NCI-H2107 treated with DMSO at 0.1 percent for 48 hours (cell line): Measurements from ENCODE around the gene HOXB1.
A peak's percentile ranks its signal among the peaks of the same experiment; 100 is the strongest.

Source experiments
- DNase-seq: peaks from one replicate; lab custom pipeline; 2025; ENCODE audit not compliant: unreplicated experiment; lab: John Stamatoyannopoulos, UW

The HOXB1 gene

DNA sequence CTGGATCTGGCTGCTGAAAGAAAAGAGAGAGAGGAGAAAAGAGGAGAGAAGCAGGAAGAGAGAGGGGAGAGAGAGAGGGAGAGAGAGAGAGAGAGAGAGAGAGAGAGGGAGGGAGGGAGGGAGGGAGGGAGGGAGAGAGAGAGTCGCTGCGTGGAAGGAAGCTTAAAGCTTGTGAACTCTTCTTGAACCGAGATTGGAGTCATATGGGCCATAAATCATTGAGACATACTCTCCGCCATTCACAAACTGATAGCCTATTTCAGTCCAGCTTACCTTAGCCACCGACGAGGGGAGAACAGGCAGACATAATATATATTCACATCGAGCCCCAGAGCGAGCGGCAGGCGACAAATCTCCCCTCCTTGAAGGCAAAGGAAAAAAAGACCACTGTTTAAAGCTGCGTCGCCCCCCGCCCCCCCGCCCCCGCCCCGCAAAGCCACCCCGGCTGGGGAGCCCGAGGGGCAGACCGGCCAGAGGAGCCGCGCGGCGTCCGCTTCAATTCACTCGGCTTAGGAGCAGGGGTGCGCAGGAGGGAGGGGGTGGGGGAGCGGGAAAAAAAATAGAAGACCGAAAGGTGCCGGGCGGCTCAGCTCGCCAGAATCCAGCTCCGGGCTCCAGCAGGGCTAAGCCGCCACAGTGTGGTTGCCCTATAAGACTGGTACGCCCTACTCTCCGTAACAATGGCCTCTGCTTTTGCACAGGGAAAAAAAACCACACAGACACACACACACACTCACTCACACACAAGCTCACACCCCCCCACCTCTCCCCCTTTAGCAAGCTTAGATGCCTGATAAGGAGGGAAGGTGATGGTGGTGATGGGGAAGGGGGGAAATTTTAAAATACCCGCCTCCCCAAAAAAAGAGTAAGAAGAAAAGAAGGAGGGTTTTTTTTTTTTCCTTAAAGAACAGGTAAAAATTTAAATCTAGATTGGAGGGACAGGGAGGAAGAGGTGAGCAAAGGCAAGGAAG lies 24.7 kb upstream of the HOXB1 start:
- peak; percentile 83 for DNase-seq

DNA sequence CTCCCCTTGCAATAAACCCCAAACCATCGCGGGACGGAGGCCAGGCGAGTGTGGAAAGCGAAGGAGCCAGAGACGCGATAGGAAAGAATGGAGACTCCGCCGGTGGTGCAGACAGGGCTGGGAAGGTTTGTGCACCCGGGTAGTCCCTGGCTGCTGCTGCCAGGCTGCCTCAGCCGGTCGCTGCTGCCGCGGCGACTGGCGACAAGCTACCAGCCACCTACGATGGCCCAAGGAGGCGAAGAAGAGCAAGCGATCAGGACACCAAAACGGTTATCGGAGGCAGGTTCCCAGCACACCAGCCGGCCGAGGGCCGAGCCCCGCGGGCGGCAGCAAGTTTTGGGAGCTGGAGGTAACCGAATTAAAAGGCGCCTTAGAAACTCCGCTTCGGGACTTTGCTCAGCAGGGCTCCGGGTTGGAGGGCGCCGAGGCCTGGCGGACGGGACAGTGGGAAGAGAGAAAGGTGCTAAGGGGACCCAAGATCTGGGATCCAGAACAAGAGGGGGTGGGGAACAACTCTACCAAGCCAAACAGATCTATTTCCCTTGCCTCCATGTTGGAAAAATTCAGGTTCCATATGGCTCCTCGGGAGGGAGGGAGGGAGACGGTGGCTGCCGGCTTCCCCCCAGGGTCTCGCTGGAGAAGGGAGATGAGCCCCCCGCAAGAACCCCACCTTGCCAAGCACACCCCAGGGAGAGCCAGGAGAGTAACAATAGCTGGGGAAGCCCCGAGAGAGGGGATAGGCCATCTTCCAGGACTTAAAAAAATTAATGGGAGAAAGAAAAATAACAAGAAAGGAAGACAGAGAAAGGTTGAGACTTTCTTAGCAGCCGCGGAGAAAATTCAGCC lies 23.8 kb upstream of the HOXB1 start:
- no peak for DNase-seq

DNA sequence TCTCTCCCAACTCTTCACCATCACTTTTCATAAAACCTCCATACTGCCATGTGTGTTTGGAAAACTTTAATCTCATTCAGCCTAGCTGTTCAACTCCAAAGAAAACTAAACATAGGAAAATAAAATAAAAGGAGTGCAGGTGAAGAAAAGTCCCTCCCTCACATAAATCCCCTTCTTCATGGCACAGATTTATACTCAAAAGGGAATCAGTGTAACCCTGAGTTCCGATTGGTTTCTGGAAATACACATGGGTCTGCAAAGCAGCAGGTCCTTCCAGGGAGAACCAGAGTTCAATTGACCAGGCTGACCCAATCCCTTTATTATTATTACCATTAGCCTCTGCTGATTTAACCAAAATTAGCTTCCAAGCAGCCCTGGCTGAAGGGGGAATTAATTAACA lies 23.0 kb upstream of the HOXB1 start:
- DNase-seq, result no peak

DNA sequence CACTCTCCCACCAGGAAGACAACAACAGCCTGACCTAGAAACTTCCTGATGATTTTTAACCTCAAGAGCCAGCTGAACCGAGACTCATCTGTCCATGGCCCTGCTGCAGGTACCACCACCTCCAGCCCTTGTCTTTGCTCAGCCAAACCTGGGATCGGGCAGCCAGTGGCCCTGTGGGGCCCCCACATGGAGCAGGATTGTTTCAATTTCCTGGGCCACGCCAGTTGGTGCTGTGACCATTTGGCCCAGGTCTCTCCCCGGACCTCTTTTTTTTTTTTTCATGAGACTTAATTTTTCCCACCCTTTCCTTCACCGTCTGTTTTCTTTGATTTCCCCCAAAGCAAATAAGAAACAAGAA lies 22.4 kb upstream of the HOXB1 start:
- no peak for DNase-seq

DNA sequence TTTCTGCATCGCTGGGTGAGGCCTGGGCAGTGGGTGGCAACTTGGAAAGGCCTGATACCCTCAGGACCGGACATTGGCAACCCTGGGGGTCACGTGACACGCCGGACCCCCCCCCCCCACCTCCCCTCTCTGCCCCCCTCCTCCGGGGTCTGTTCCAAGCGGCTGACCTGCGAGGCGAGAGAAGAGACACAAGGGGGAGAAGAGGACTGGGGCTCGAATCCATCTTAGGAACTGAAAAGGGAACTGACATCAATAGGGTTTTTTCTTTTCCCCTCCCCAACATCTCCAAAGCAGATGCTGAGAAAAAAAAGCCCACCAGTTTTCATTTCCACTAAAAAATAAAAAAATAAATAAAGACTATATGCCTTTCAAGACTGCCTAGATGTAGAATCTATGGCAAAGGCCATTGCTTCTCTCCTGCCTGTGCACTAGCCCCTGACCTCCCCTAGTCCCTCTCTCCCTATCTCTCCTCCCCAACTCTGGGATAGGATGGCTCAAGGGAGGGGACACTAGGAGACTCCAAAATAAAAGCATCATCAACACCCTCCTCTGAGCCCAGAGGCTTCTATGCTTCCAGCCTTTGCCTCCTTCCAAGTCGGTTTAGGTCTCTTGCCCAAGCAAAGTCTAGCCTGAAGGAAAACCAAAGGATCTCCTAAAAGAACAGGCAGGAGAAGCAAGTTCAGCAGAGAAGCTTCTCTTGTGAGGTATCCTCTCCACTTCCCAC lies 21.8 kb upstream of the HOXB1 start:
- DNase-seq, result peak; percentile 77

DNA sequence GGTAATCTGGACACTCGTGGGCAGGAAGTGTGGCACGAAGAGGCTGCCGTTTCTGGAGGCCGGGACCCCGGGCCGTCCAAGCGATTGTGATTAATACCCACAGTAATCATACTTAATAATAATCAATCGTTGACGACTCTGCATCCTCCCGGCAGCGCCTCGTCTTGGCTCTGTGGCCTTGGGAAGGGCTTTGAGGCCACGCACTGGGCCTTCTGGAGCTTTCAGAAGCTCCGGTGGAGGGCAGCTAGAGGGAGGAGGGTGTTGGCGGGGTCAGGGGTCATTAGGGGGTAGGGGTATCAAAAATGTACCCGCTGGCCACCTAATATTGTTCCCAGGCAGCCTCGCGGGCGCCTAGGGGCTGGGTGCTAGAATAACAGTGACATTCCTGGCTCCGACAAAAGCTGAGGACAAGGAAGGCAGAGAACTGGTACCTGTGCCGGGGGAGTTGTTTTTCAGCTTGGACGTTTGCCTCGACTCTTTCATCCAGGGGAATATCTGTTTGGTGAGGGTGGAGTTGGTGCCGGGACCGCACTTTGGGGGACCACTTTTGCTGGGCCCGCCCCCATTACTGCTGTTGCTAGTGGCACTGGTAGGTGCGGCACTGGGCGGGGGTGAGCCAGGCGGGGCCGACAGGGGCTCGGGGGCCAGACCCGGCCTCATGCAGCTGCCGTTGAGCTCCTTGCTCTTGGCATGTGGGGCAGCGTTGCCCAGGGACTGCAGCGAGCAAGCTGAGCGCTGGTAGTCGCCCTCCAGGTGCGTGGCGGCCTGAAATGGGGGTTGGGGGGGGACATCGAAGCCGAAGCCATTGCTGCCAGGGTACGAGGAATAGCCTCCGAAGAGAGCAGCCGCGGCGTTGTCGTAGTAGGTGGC lies 21.0 kb upstream of the HOXB1 start:
- DNase-seq, result no peak

DNA sequence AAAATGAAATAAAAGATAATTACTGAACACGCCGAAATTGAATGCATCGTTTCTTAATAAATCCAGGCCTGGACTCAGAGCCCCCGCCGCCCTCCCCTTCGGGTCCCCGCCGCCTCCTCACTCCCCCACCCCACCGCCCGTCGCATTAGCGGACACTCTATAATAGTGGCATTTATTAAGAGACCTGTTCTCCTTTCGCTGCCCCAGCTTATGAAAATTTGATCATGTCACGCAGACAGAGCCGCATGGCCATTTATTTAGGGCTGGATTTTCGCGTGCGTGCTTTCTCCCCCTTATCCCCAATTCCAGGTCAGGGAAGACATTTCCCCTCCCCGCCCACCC lies 20.4 kb upstream of the HOXB1 start:
- DNase-seq, result no peak

DNA sequence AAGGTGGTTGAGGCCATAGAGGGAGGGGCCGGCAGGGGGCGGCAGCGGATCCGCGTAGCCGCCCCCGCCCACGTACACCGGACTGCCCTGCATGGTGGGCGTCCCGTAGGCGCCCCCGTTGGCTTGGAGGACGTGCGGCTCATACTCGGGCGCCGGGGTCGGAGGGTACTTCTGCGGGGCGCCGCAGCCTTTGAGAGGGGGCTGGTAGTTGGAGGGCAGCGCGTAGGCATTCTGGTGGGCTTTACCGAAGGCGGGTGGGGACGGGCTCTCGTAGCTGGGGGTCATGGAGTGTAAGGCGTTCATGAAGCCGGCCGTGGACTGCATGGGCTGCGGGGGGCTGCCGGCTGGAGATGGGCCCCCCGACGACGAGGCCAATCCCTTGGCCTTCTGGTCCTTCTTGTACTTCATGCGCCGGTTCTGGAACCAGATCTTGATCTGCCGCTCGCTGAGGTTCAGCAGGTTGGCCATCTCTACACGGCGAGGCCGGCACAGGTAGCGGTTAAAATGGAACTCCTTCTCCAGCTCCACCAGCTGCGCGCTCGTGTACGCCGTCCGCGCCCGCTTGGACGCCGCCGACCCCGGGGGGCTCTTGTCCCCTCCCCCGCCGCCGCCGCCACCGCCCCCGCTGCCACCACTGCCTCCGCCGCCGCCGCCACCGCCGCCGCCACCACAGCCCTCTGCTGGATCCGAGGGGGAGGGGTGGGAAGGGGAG lies 19.8 kb upstream of the HOXB1 start:
- no peak for DNase-seq

DNA sequence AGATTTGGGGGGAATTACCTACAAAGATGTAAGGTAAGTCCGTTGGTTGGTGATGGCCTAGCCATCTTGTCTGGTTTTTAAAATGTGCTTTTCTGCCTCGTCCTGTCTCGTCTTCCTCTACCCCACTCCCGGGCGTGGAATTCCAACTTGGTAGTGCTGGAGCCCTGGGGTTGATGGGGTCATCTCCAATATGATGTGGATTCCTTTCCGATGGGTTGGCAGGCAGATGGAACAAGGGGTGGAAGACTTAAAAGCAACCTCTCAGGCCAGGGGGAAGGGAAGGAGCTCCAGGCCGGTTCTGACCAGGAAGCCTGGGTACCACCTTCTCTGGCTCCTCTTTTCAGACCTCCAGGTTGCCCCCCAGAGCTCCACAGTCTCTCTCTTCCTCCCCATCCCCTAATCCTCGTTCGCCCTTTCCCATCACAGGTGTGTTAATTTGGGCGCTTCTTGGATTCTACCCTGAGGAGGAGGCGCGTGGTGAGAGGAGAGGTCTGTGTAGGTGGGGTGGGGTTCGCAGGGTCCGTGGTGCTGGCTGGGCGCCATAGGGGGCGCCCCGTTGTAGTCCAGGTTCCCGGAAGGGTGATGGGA lies 19.2 kb upstream of the HOXB1 start:
- DNase-seq, result no peak

DNA sequence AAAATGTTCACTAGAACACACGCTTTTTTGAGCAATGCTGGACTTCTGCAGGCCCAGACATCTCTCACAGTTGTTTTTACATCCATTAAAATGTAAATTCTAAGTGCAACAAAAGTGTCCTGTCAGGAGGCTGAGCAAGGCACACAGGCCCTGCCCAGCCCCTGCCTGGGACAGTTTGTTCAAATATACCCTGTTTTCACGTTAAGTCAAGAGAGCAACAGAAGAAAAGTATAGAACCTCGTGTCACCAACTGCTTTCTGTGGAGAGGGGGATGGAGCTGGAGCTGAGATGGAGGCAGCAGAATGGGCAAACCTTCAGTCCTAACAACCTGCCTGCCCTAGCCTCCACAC lies 18.4 kb upstream of the HOXB1 start:
- DNase-seq, result no peak

DNA sequence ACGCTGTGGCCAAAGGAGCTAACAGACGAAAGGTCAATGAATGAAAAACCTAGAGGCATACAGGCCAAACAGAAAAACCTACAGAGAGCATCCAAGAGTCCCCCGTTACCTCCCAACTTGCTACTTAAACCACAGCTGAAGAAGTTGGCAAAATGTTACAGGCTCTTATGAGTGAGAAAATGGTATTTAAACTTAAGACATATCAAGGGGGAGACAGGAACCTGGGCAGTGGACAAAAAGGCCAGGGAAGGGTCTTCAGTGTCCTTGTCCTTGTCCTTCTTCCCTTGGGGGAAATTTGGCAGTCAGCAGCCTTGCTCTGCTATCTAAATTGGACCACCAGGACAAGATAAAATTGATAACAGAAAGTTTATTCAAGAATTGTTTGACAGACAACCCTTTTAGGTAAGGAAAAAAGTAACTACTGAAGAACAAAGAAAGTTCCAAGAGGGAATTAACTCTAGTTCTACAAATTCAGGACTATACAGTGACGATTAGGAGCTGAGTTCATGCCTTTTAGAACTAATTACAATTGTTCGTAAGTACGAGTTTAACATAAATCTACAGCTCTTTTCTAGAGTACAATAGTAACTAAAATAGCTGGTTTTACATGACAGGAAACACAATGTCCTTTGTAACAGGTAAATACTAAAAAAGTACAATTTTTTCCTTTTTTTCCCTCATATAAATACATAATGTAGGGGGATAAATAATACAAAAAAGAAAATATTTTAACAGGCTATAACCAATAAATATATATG lies 17.9 kb upstream of the HOXB1 start:
- no peak for DNase-seq

DNA sequence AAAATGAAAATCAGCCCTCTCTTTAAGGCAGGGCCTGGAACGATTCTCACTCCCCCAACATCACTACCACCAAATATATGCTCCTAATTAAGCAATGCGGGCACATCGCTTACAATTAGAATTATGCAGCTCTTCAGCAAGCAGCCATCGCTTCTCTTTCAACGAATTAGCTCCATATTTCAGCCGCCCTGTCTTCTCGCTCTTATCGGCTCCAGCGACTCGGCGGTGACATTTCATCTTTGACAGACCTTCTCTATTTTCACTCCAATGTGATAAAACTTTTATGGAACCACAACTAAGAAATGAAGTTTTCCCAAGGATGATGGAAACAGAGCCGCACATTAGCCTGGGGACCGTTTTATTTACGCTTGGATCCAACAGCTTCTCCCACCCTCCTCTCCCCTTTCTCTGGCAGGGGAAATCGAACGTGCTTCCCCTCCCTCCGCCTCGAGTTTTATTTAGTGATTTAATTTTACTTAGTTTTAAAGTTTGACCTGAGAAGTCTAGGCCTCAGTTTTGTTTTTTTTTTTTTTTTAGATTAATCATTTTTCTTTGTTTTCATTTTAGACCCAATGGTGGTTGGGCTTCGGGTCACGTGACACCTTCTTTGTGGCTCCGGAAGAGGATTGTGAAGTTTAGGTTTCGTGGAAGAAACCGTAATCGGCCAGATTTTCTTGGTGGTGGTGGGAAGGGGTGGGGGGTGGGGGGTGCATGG lies 17.2 kb upstream of the HOXB1 start:
- DNase-seq, result no peak

DNA sequence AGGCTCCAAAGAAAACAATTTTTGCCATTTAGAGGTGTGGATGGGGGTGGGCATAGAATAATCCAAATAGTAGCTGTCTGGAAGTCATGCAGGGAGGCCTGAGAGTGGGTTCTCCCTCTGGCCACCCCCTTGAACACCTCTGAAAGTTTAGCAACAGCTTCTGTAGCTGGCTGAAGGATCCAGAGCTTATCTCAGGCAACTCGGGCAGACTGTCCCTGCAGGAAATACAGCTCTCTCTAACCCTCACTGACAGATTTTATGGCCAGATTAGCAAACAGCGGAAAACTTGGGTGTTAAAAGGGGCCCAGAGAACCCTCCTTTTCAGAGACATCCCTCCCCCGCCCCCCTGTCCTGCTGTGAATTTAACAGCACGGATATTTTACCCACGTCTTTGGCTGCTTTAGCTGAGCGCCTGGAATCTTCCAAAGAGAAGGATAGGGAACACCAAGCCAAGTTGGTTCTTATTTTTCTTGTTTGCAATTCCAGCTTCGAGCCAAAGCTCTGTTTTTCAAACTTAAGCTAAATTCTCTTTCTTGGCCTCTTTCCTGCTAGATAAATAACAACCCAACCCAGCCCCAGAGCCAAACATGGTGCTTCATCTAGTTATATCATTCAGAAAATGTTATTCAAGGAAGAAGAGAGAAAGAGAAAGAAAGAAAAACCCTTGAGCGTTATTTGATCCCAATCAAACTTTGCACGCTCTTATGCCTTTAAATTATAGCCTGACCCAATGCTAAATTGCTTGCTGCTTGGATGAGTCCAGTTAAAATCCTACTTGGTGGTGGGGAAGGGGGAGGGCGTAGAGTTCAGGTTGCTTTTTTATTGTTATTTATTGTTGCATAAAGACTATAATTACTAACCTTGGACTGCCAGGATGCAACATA lies 16.4 kb upstream of the HOXB1 start:
- peak; percentile 93 for DNase-seq

DNA sequence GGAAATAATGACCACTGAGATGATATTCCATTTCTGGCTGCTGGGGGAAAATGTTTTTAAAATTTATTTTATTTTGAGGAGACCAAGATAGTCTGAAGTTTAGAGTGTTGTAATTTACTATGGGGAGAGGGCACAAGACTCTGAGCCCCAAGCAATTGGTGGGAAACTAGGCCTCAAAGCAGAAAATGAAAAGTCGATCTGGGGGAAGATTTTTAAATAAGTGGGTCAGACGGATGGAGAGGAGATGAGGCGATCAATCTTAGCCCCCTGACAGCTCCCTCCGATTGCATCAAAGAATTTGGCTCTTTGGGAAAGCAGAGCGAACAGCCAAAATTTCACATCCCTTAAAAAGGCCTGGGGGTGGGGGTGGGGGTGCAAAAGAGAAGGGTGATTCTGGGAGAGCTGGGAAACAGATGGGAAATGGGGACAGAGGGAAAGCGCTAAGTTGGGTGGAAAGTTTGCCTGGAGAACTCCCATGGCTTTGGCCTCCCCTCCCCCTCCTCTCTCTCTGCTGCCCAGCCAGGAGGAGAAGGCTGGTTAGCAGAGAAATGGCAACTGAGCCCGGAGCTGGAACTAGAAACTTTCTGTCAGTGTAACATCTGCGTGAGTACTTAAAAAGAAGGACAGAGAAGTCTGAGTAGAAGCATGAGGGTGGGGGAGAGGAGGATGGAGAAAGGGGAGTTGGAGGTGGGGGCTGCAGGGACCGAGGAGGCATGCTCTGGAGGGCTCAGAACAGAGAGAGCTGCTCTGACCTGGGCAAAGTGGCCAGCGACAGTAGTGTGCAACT lies 15.5 kb upstream of the HOXB1 start:
- DNase-seq, result no peak

DNA sequence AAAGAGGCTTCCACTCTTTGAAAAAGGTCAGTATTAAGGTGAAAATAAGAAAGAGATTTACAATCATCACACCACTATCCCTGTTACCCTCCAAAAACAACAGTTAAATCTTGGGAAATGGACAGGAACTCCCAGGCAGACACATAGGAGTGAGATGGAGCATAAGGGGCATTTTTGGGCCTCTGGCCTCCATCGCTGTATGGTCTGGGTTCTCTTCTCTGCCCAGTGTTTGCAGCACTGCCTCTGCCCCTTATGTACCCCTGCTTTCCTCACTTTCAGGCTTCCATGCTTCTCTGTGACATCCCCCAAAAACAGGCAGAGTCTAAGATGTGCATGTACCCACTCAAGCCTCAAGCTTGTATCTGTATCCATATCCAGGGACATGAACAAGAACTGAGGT lies 14.7 kb upstream of the HOXB1 start:
- no peak for DNase-seq

DNA sequence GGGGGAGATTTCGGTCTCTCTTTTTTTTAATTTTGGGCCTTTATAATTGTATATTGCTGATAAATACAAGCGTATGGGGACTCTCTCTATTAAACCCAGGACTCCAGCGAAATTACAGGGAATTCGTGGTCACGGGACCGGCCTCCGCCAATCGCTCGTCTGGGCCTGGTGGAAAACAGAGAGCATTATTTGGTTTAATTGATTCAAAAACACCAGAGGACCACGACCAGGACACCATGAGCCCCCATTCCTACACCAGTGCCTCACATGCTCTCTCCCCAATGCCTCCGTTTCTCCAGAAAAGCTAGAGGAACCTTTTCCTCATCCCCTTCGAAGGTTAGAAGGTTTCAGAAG lies 14.2 kb upstream of the HOXB1 start, which contains the start of gene HOXB2:
Gene HOXB2 (minus strand): TSS at position 88 of the 354 bp plus-strand sequence. CDS start 198 bp downstream, outside the sequence.
- peak; percentile 74 for DNase-seq
